GM18517 (cell line): ENCODE data around the gene SMPDL3A.

ENCODE experiments used
- ATAC-seq: cut with Tn5 transposase; IDR thresholded peaks from one replicate; pipeline ENCODE4 v1.9.1; 2021; ENCODE audit warnings: mild to moderate bottlenecking, moderate library complexity; ENCODE audit not compliant: unreplicated experiment

SMPDL3A gene

GRCh38 chr6:122853259-122853995, 64.4 kb downstream of the SMPDL3A start:
- no peak for ATAC-seq
